ENCODE data around the gene TIAM2. TPM values are rescaled to one million over a fixed set of nuclear protein-coding genes. Genes with fewer than 3 reads are reported as not detected.

The TIAM2 gene
- total and polyA plus RNA-seq, 2 experiments from 2014 or later = 14.2 to 24.4 TPM

- H3K4me2 ChIP-seq = no peak overlapping the region
- H3F3A ChIP-seq (replicated peaks; ENCODE audit: low read depth) = no peaks in the 10 kb centered on the region
- H4K20me1 ChIP-seq (replicated peaks; ENCODE audit: insufficient read depth) = peaks cover 3% of the 10 kb centered on the region
- Mint-ChIP-seq H3K27ac (no peak overlapping the region), H3K27me3 (ENCODE audit: insufficient read depth, low read depth, poor library complexity) (no peaks in the 10 kb centered on the region), H3K36me3 (ENCODE audit: low read depth) (peaks cover 69% of the 10 kb centered on the region), H3K9me3 (no peaks in the 10 kb centered on the region), H3K4me1 (peaks cover 4% of the 10 kb centered on the region; the same call in 1 of the 3 replicates), H3K4me3 (no peak overlapping the region)
- H3K36me3 ChIP-seq (ENCODE audit: insufficient read depth) = peaks cover 32% of the 10 kb centered on the region; the same call in 1 of the 2 replicates
- H2AFZ ChIP-seq = no peak overlapping the region
- DNase-seq (ENCODE audit: low spot score) (no peak), ATAC-seq (no peak)
- no peaks in the 10 kb centered on the region for H3K27me3 ChIP-seq (ENCODE audit: insufficient read depth)
- TF ChIP-seq ZNF114 (CRISPR knock-in tag; IDR thresholded peaks at IDR 0.05) = no peak
- no peak for TF ChIP-seq CREB1 (CRISPR knock-in tag; IDR thresholded peaks at IDR 0.05; ENCODE audit: low read depth)
- no peak for TF ChIP-seq ETS1 (IDR thresholded peaks at IDR 0.05)
- TF ChIP-seq CTCF (conservative IDR thresholded peaks at IDR 0.05; ENCODE audit: low read depth in 2 of 2) = no peak
- no peak for TF ChIP-seq NANOG (IDR thresholded peaks at IDR 0.05; ENCODE audit: borderline replicate concordance)
- TF ChIP-seq EZH2 (IDR thresholded peaks at IDR 0.05; ENCODE audit: low read depth, unreplicated experiment) = no peak
- TF ChIP-seq REST (IDR thresholded peaks at IDR 0.05; ENCODE audit: unreplicated experiment) = no peak
- TF ChIP-seq POLR2AphosphoS5 (IDR thresholded peaks at IDR 0.05; ENCODE audit: low read depth) = no peak
- TF ChIP-seq EZH2phosphoT487 (IDR thresholded peaks at IDR 0.05; ENCODE audit: unreplicated experiment) = no peak
- TF ChIP-seq ZNF462 (CRISPR knock-in tag; IDR thresholded peaks at IDR 0.05) = no peak
- no peak for TF ChIP-seq ZNF331 (CRISPR knock-in tag; IDR thresholded peaks at IDR 0.05; ENCODE audit: low read depth)
- TF ChIP-seq JUNB (IDR thresholded peaks at IDR 0.05; ENCODE audit: unreplicated experiment) = no peak
- no peak for TF ChIP-seq STAT1 (IDR thresholded peaks at IDR 0.05; ENCODE audit: unreplicated experiment)
- H3K79me2 ChIP-seq (replicated peaks; ENCODE audit: insufficient read depth) = peaks cover 3% of the 10 kb centered on the region; the same call in 1 of the 2 replicates
- H3K9me2 ChIP-seq (ENCODE audit: insufficient read depth) = no peaks in the 10 kb centered on the region
- 0 out of 2 replicates have a peak overlapping the region, but pooled peaks have one; percentile 14 for H3K27ac ChIP-seq (ENCODE audit: low read depth)
- H3K4me1 ChIP-seq (ENCODE audit: insufficient read depth) = no peaks in the 10 kb centered on the region
- no peak overlapping the region for H3K4me3 ChIP-seq
Observed at GRCh38 chr6:155292711-155293110, 297.6 kb downstream of the TIAM2 start.
